SK-N-MC (cell line): ENCODE results near the gene ST6GAL1.

Experiments
- EZH2 ChIP-seq: fragments of 200-600 bp; sonication (generic); IDR thresholded peaks from one replicate; pipeline ENCODE4 v1.6.1; 2017; ENCODE audit warnings: antibody characterized with exemption
- FOXP2 ChIP-seq: optimal IDR thresholded peaks from 2 replicates; pipeline ENCODE3; 2011; ENCODE audit warnings: mild to moderate bottlenecking, moderate library complexity; ENCODE audit not compliant: insufficient read depth; ENCODE audit errors: extremely low read length, control extremely low read depth
- POLR2AphosphoS5 ChIP-seq: IDR thresholded peaks from 2 replicates; pipeline ENCODE4 v1.6.1; 2012; ENCODE audit warnings: mild to moderate bottlenecking, low read depth, low read length, borderline replicate concordance

DNA sequence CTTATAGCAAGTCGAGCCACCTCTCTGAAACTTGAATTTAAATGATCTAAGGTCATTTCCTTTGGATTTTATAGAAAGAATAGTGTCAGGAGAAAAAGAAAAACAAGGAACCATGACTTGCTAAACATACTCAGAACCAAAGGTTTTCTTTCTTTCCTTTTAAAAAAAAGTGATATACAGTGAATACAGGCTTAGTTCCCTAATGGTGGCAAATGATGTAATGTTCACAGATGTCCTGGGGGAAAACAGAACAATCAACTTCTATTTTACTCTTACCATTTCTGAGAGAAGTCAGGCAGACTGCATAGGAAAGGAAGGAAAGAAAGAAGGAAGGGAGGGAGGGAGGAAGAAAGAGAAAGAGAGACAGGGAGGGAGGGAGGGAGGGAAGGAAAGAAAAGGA, 56.5 kb downstream of the ST6GAL1 start:
- no peak for TF ChIP-seq EZH2
- TF ChIP-seq POLR2AphosphoS5, result no peak
- no peak for TF ChIP-seq FOXP2
